Upper lobe of left lung (tissue), 6 donors: ENCODE data around the gene FARP1. TPM values are rescaled to one million over a fixed set of nuclear protein-coding genes. Genes with fewer than 3 reads are reported as not detected.

Source experiments
- ATAC-seq, 2 donors: fragments of 200-7000 bp; cut with Tn5 transposase; one replicate each; pipeline ENCODE4 v1.9.1; 2022; ENCODE audit warnings: mild to moderate bottlenecking in 2 of 2, moderate library complexity in 2 of 2; ENCODE audit not compliant: low FRiP score in 2 of 2
- DNase-seq, 2 donors: peaks; one replicate each; pipeline ENCODE4 v3.0.0-alpha.2; 2019 to 2020
- H3K27ac ChIP-seq, 4 donors: fragments of 200-600 bp; sonication (generic); one replicate each; pipeline ENCODE4 v1.5.1; 2016 to 2019
- H3K27me3 ChIP-seq, 4 donors: fragments of 200-600 bp; sonication (generic); one replicate each; pipeline ENCODE4 v1.5.1; 2017 to 2019
- H3K36me3 ChIP-seq, 4 donors: fragments of 200-600 bp; sonication (generic); one replicate each; pipeline ENCODE4 v1.5.1; 2016 to 2019
- H3K4me1 ChIP-seq, 4 donors: fragments of 200-600 bp; sonication (generic); one replicate each; pipeline ENCODE4 v1.5.1; 2018 to 2019
- H3K4me3 ChIP-seq, 4 donors: fragments of 200-600 bp; sonication (generic); one replicate each; pipeline ENCODE4 v1.5.1; 2017 to 2019; ENCODE audit warnings: mild to moderate bottlenecking in 2 of 4, moderate library complexity in 1 of 4
- H3K9me3 ChIP-seq, 4 donors: fragments of 200-600 bp; sonication (generic); one replicate each; pipeline ENCODE4 v1.5.1; 2018 to 2019
- CTCF ChIP-seq, 6 experiments: fragments of 450-650 bp in 4 of 6; fragments of 200-600 bp in 2 of 6; sonication (generic) in 2 of 6; IDR thresholded peaks; one replicate each; pipeline ENCODE4 v1.5.1; 2016 to 2019; ENCODE audit warnings: antibody characterized with exemption in 6 of 6
- EP300 ChIP-seq, 4 donors: sonication (generic); formaldehyde crosslinking; IDR thresholded peaks; one replicate each; pipeline ENCODE4 v1.5.1; 2017; ENCODE audit warnings: antibody characterized with exemption in 4 of 4, control low read depth in 2 of 4
- POLR2A ChIP-seq, 4 donors: fragments of 450-650 bp; IDR thresholded peaks; one replicate each; pipeline ENCODE4 v1.5.1; 2016 to 2017; ENCODE audit warnings: antibody characterized with exemption in 4 of 4, mild to moderate bottlenecking in 2 of 4
- POLR2AphosphoS5 ChIP-seq, 2 donors: sonication (generic); formaldehyde crosslinking; IDR thresholded peaks; one replicate each; pipeline ENCODE4 v1.5.1; 2017; ENCODE audit warnings: antibody characterized with exemption in 2 of 2
- WGBS, 2 donors: methylation state at CpG; one replicate each; pipeline ENCODE4 v1.1.5; 2017 to 2018; 5-methylcytosine and 5-hydroxymethylcytosine counted together
- total RNA-seq, 6 donors: library from RNA; depleted of rRNA in 4 of 6; stranded (reverse); fragments of >200 nt in 4 of 6; gene quantifications; one replicate each; pipeline versions ENCODE4 v1.1.0 to v1.2.1, GENCODE V29; 2016 to 2021
- donor health status: DM: no; HTN: no; CAD: no; lungs with moderate emphysema.
- donor health status: DM: no; HTN: yes; CAD: no; lungs with severe emphysema.

FARP1 gene
- total RNA-seq, 6 donors from 2014 or later: 65.7 to 111 (median 91.8) TPM

- ATAC-seq: no peak
- 90 to 91% methylated on average over 7 to 9 of the region's 9 CpGs for WGBS, 2 donors
- no peak overlapping the region for H3K27ac ChIP-seq
These were observed 207.9 kb downstream of the FARP1 start for GRCh38 chr13:98350746-98351330.

GRCh38 chr13:98351636-98352035 is 208.7 kb downstream of the FARP1 start:
- DNase-seq: peak in 1 of 2 donors; percentile 9
- 95 to 97% methylated on average over 8 of the region's 8 CpGs for WGBS, 2 donors

More at GRCh38 chr13:98350746-98351330, 207.9 kb downstream of the FARP1 start:
- no peak for TF ChIP-seq POLR2A (IDR thresholded peaks at IDR 0.05)
- TF ChIP-seq CTCF (IDR thresholded peaks at IDR 0.05): no peak
- no peak for TF ChIP-seq EP300 (IDR thresholded peaks at IDR 0.05)
- TF ChIP-seq POLR2AphosphoS5 (IDR thresholded peaks at IDR 0.05): no peak
- Histone ChIP-seq H3K4me3 (no peak overlapping the region), H3K27me3 (no peaks in the 10 kb centered on the region), H3K4me1 (no peaks in the 10 kb centered on the region), H3K9me3 (no peaks in the 10 kb centered on the region), H3K36me3 (no peaks in the 10 kb centered on the region)
- DNase-seq: peak in 1 of 2 donors; percentile 27

GRCh38 chr13:98352226-98352625 is 209.3 kb downstream of the FARP1 start:
- H3K27ac ChIP-seq: no peak overlapping the region
- no peaks in the 10 kb centered on the region for H3K9me3 ChIP-seq

More at GRCh38 chr13:98351636-98352035, 208.7 kb downstream of the FARP1 start:
- TF ChIP-seq EP300 (IDR thresholded peaks at IDR 0.05) (no peak), POLR2AphosphoS5 (IDR thresholded peaks at IDR 0.05) (no peak), CTCF (IDR thresholded peaks at IDR 0.05) (no peak), POLR2A (IDR thresholded peaks at IDR 0.05) (no peak)
- H3K36me3 ChIP-seq: no peaks in the 10 kb centered on the region
- no peaks in the 10 kb centered on the region for H3K4me1 ChIP-seq
- H3K27me3 ChIP-seq: no peaks in the 10 kb centered on the region
- no peak overlapping the region for H3K27ac ChIP-seq
- no peaks in the 10 kb centered on the region for H3K9me3 ChIP-seq
- no peak overlapping the region for H3K4me3 ChIP-seq
- ATAC-seq: no peak

GRCh38 chr13:98353750-98354149 is 210.9 kb downstream of the FARP1 start:
- no peak for DNase-seq
- Histone ChIP-seq H3K27me3 (no peaks in the 10 kb centered on the region), H3K4me1 (no peaks in the 10 kb centered on the region), H3K27ac (no peak overlapping the region), H3K9me3 (no peaks in the 10 kb centered on the region), H3K36me3 (no peaks in the 10 kb centered on the region), H3K4me3 (no peak overlapping the region)
- ATAC-seq: no peak
- 63 to 71% methylated on average over 1 of the region's 1 CpG for WGBS, 2 donors
- TF ChIP-seq POLR2A (IDR thresholded peaks at IDR 0.05): no peak
- TF ChIP-seq POLR2AphosphoS5 (IDR thresholded peaks at IDR 0.05): no peak
- TF ChIP-seq CTCF (IDR thresholded peaks at IDR 0.05): no peak
- TF ChIP-seq EP300 (IDR thresholded peaks at IDR 0.05): no peak

More at GRCh38 chr13:98352226-98352625, 209.3 kb downstream of the FARP1 start:
- Histone ChIP-seq H3K4me3 (no peak overlapping the region), H3K4me1 (no peaks in the 10 kb centered on the region), H3K36me3 (no peaks in the 10 kb centered on the region), H3K27me3 (no peaks in the 10 kb centered on the region)
- ATAC-seq: no peak
- WGBS, 2 donors: 84 to 88% methylated on average over 4 of the region's 4 CpGs
- no peak for DNase-seq
- TF ChIP-seq POLR2A (IDR thresholded peaks at IDR 0.05): no peak
- TF ChIP-seq CTCF (IDR thresholded peaks at IDR 0.05): no peak
- no peak for TF ChIP-seq EP300 (IDR thresholded peaks at IDR 0.05)
- TF ChIP-seq POLR2AphosphoS5 (IDR thresholded peaks at IDR 0.05): no peak

- Histone ChIP-seq H3K9me3 (no peaks in the 10 kb centered on the region), H3K4me3 (no peak overlapping the region), H3K4me1 (no peaks in the 10 kb centered on the region), H3K27ac (no peak overlapping the region), H3K36me3 (no peaks in the 10 kb centered on the region), H3K27me3 (no peaks in the 10 kb centered on the region)
- ATAC-seq (no peak), DNase-seq (no peak)
- TF ChIP-seq POLR2AphosphoS5 (IDR thresholded peaks at IDR 0.05) (no peak), CTCF (IDR thresholded peaks at IDR 0.05) (no peak), POLR2A (IDR thresholded peaks at IDR 0.05) (no peak), EP300 (IDR thresholded peaks at IDR 0.05) (no peak)
- 69 to 73% methylated on average over 1 of the region's 1 CpG for WGBS, 2 donors
These were observed 216.0 kb downstream of the FARP1 start for GRCh38 chr13:98358937-98359336.
